GM12878 (cell line): ENCODE results near the gene SCYGR2. TPM values are rescaled to one million over a fixed set of nuclear protein-coding genes. Genes with fewer than 3 reads are reported as not detected.

Experiments
- ATAC-seq: fragments of 200-7000 bp; cut with Tn5 transposase; 3 replicates; pipeline ENCODE4 v1.9.1; 2020; ENCODE audit warnings: mild to moderate bottlenecking, moderate library complexity
- BruUV-seq: library from RNA; stranded (reverse); fragments of 400-500 nt; replicated peaks from 2 replicates; lab custom pipeline; 2021; lab: Mats Ljungman, UMichigan
- CTCF ChIA-PET: fragments of 300-600 bp; sonication (Branson Sonifier 250); formaldehyde crosslinking; extraction: SDS; loops from one replicate; lab custom pipeline; 2021; ENCODE audit warnings: inconsistent platforms; lab: Yijun Ruan, JAX
- POLR2A ChIA-PET: fragments of 350-600 bp; formaldehyde crosslinking; extraction: SDS; loops from one replicate; lab custom pipeline; 2021; ENCODE audit warnings: inconsistent platforms; lab: Charles Lee
- RAD21 ChIA-PET: fragments of 300-600 bp; sonication (Branson Sonifier 250); formaldehyde crosslinking; loops from one replicate; lab custom pipeline; 2023; ENCODE audit warnings: antibody characterized with exemption; ENCODE audit not compliant: unreplicated experiment; lab: Charles Lee
- SMC1A ChIA-PET: fragments of 300-600 bp; sonication (Branson Sonifier 250); formaldehyde crosslinking; loops from one replicate; lab custom pipeline; 2023; ENCODE audit not compliant: unreplicated experiment, uncharacterized antibody; lab: Charles Lee
- DNase-seq: peaks from one replicate; pipeline ENCODE4 v3.0.0-alpha.2; 2011; ENCODE audit warnings: low read depth, low spot score
- FAIRE-seq: peaks from 3 replicates; lab custom pipeline; 2011; peaks lifted over from hg19 to GRCh38; lab: Jason Lieb, UNC
- H2AFZ ChIP-seq: 2 replicates; pipeline ENCODE4 v1.6.0; 2011; ENCODE audit warnings: low read depth, low read length, control low read depth; ENCODE audit not compliant: control insufficient read depth
- H3K27ac ChIP-seq: 2 replicates; pipeline ENCODE4 v1.5.1; 2011; ENCODE audit warnings: control low read depth; ENCODE audit not compliant: control insufficient read depth, insufficient read depth
- H3K27me3 ChIP-seq, 2 experiments: replicated peaks in 1 of 2; 2 replicates each; pipeline versions ENCODE4 v1.6.0 to v1.6.1; 2011; ENCODE audit warnings: low read length in 1 of 2; ENCODE audit not compliant: control insufficient read depth in 2 of 2, insufficient read depth in 2 of 2
- H3K36me3 ChIP-seq, 2 experiments: 2 replicates each; pipeline ENCODE4 v1.5.1; 2011; ENCODE audit warnings: low read length in 1 of 2; ENCODE audit not compliant: control insufficient read depth in 2 of 2, insufficient read depth in 2 of 2
- H3K4me1 ChIP-seq: 2 replicates; pipeline ENCODE4 v1.6.1; 2011; ENCODE audit warnings: mild to moderate bottlenecking, low read length, moderate library complexity, mixed read lengths; ENCODE audit not compliant: control insufficient read depth, insufficient read depth
- H3K4me2 ChIP-seq: 2 replicates; pipeline ENCODE4 v1.6.0; 2011; ENCODE audit warnings: control low read depth; ENCODE audit not compliant: control insufficient read depth, insufficient read depth
- H3K4me3 ChIP-seq: fragments of 200-600 bp; sonication (generic); 2 replicates; pipeline ENCODE4 v1.5.1; 2016
- H3K79me2 ChIP-seq: 2 replicates; pipeline ENCODE4 v1.6.0; 2011; ENCODE audit warnings: low read length; ENCODE audit not compliant: control insufficient read depth, insufficient read depth
- H3K9ac ChIP-seq: 2 replicates; pipeline ENCODE4 v1.8.0; 2011; ENCODE audit warnings: low read length, control low read depth, mixed read lengths; ENCODE audit not compliant: control insufficient read depth, insufficient read depth
- H3K9me3 ChIP-seq: replicated peaks from 3 replicates; pipeline ENCODE4 v1.5.1; 2011; ENCODE audit warnings: mild to moderate bottlenecking, low read length; ENCODE audit not compliant: control insufficient read depth, insufficient read depth
- H4K20me1 ChIP-seq: 2 replicates; pipeline ENCODE4 v1.6.0; 2011; ENCODE audit not compliant: control insufficient read depth, insufficient read depth
- FOS ChIP-seq: IDR thresholded peaks from 3 replicates; pipeline ENCODE4 v1.6.1; 2011; ENCODE audit warnings: borderline replicate concordance; ENCODE audit not compliant: insufficient read length; ENCODE audit errors: extremely low read depth
- HDAC2 ChIP-seq: fragments of 200-600 bp; sonication (generic); IDR thresholded peaks from 2 replicates; pipeline ENCODE4 v1.6.1; 2017
- PKNOX1 ChIP-seq: fragments of 450-650 bp; IDR thresholded peaks from 2 replicates; pipeline ENCODE4 v1.6.1; 2016; ENCODE audit warnings: mild to moderate bottlenecking
- RB1 ChIP-seq: fragments of 450-650 bp; formaldehyde crosslinking; IDR thresholded peaks from 2 replicates; pipeline ENCODE4 v1.6.1; 2017; ENCODE audit warnings: mild to moderate bottlenecking, borderline replicate concordance
- SMC3 ChIP-seq: IDR thresholded peaks from 2 replicates; pipeline ENCODE4 v1.6.1; 2011; ENCODE audit warnings: low read length, improper control_type of control experiment, borderline replicate concordance
- SREBF1 ChIP-seq: IDR thresholded peaks from 2 replicates; pipeline ENCODE4 v1.6.1; 2012; ENCODE audit warnings: mild to moderate bottlenecking, low read length
- TAF1 ChIP-seq: IDR thresholded peaks from 2 replicates; pipeline ENCODE4 v1.6.1; 2011; ENCODE audit warnings: mild to moderate bottlenecking, low read depth, low read length, borderline replicate concordance
- YY1 ChIP-seq: IDR thresholded peaks from 2 replicates; pipeline ENCODE4 v1.6.1; 2011; ENCODE audit warnings: low read depth, mild to moderate bottlenecking, low read length
- ZNF274 ChIP-seq: IDR thresholded peaks from one replicate; pipeline ENCODE4 v1.8.0; 2011; ENCODE audit not compliant: insufficient read length, insufficient read depth
- WGBS: methylation state at CpG from one replicate; pipeline ENCODE4 v1.1.6; 2016; ENCODE audit warnings: low lambda C conversion rate; ENCODE audit not compliant: insufficient replicate concordance, insufficient coverage; ENCODE audit errors: missing lambda C conversion rate; 5-methylcytosine and 5-hydroxymethylcytosine counted together
- in situ Hi-C: fragments of 300-500 bp; cut with MboI; formaldehyde crosslinking; loops from 9 replicates; pipeline ENCODE4 v1.14.3; 2018; ENCODE audit warnings: mixed read lengths
- intact Hi-C: fragments of 100-400 bp; cut with micrococcal nuclease; formaldehyde crosslinking; loops from one replicate; pipeline ENCODE4 v1.14.2; 2022; ENCODE audit not compliant: unreplicated experiment
- polyA plus RNA-seq, 11 experiments: library from polyadenylated mRNA; depleted of rRNA in 4 of 11; unstranded in 6 of 11; stranded (reverse) in 5 of 11; fragments of >200 nt; fragmentation: Nextera tagmentation in 4 of 11; fragmentation: Illumina TruSeq in 1 of 11; extraction: Ambion mirVana in 4 of 11; extraction: Trizol in 1 of 11; gene quantifications; 1 replicate in 1 of 11; 2 replicates in 10 of 11; pipeline versions ENCODE4 v1.2.1 to v1.2.3, GENCODE V29; 2011 to 2016; ENCODE audit warnings: inconsistent platforms in 2 of 11, missing spikeins in 2 of 11, low read depth in 1 of 11
- total RNA-seq, 4 experiments: library from RNA; depleted of rRNA in 3 of 4; stranded (reverse); fragments of >200 nt in 3 of 4; fragmentation: Illumina TruSeq in 1 of 4; extraction: Trizol in 1 of 4; gene quantifications; 2 replicates each; pipeline versions ENCODE4 v1.2.1 to v1.2.3, GENCODE V29; 2013 to 2021

SCYGR2 gene
- total and polyA plus RNA-seq, 10 of the 15 experiments (the other 5 are each of a cell fraction or from before 2014, with no cell fraction given), result not detected

DNA sequence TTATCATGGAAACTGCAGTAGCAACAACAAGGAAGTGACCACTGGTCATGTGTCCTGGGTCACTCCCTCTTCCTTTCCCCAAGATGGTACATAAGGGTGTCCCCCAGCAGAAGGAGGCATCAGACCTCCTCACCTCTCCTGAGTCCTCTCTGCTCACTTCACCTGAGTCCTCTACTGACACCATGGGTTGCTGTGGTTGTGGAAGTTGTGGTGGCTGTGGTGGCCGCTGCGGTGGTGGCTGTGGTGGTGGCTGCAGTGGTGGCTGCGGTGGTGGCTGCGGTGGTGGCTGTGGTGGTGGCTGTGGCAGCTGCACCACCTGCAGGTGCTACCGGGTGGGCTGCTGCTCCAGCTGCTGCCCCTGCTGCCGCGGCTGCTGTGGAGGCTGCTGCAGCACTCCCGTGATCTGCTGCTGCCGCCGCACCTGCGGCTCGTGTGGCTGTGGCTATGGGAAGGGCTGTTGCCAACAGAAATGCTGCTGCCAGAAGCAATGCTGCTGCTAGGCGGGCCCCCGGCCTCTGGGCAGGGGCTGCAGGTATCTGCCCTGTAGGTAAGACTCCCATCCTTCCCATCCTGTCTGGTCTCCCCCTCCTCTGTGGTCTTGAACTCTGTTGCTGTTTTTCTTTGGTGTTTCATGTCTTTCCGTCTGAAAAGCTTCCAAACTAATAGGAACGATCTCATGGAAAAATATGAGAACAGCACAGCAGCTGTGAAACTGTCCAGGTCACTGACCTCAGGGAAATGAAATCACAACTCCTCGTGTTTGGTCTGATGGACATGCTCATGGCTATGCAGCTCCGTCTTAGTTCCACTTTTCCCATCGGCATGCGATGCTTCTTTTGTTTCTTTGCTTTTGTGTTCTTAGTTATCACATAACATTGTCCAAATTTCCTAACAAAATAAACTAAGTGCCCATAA, 18.9 kb downstream of the SCYGR2 start, which contains the start of gene SCYGR4:
Gene SCYGR4, plus strand, starts transcription at position 183 of the 915 bp plus-strand sequence. Its CDS starts 0 bp downstream, at position 183.
- Histone ChIP-seq H3K27ac (no peak within 1 kb of the TSS), H3K27me3 (no peaks in the 10 kb centered on the region), H2AFZ (no peak within 1 kb of the TSS), H3K9me3 (no peaks in the 10 kb centered on the region), H3K36me3 (no peaks in the 10 kb centered on the region), H3K9ac (no peak within 1 kb of the TSS), H4K20me1 (no peaks in the 10 kb centered on the region), H3K4me3 (no peak within 1 kb of the TSS), H3K4me1 (peaks cover 5% of the 10 kb centered on the region; the same call in 1 of the 2 replicates), H3K4me2 (no peak within 1 kb of the TSS), H3K79me2 (no peaks in the 10 kb centered on the region)
- ChIA-PET POLR2A (no interaction called here), SMC1A (interaction anchor here (0.7 to 0.8 kb wide), 2 partner anchors 13 to 47 kb away, joined by 3 read pairs; no protein-coding TSS in a partner anchor), RAD21 (no interaction called here), CTCF (no interaction called here)
- intact Hi-C loops, result no loop called here
- 70% methylated on average over 20 of the region's 20 CpGs for WGBS
- in situ Hi-C loops, result no loop called here
- no peak for FAIRE-seq
- no peak for DNase-seq
- TF ChIP-seq SMC3, result no peak
- TF ChIP-seq YY1, result no peak
- TF ChIP-seq SREBF1, result no peak
- no peak for TF ChIP-seq PKNOX1
- no peak for TF ChIP-seq ZNF274
- TF ChIP-seq FOS, result no peak
- TF ChIP-seq TAF1, result no peak
- no peak for TF ChIP-seq HDAC2
- no peak for TF ChIP-seq RB1
- BruUV-seq, result no TSS peak
- ATAC-seq, result no peak
